Gastrocnemius medialis (tissue), 4 donors: ENCODE measurements around the gene PCDH9. TPM values are rescaled to one million over a fixed set of nuclear protein-coding genes. Genes with fewer than 3 reads are reported as not detected.

Source experiments
- ATAC-seq, 2 donors: fragments of 150-250 bp; one replicate each; pipeline ENCODE4 v1.9.1; 2016
- DNase-seq, 2 donors: peaks; one replicate each; pipeline ENCODE4 v3.0.0-alpha.2; 2019
- H3K27ac ChIP-seq, 4 donors: fragments of 200-600 bp; sonication (generic); 1 replicate in 1 of 4; 2 replicates in 3 of 4; pipeline ENCODE4 v1.5.1; 2016 to 2018; ENCODE audit warnings: mild to moderate bottlenecking in 2 of 4, moderate library complexity in 1 of 4
- H3K27me3 ChIP-seq, 3 donors: fragments of 200-600 bp; sonication (generic) in 2 of 3; 1 replicate in 1 of 3; 2 replicates in 2 of 3; pipeline versions ENCODE4 v1.5.1 to v1.6.0; 2016 to 2019; ENCODE audit warnings: mild to moderate bottlenecking in 1 of 3, moderate library complexity in 1 of 3
- H3K36me3 ChIP-seq, 2 donors: fragments of 200-600 bp; sonication (generic) in 1 of 2; one replicate each; pipeline ENCODE4 v1.5.1; 2017 to 2018
- H3K4me1 ChIP-seq, 2 donors: fragments of 200-600 bp; sonication (generic) in 1 of 2; one replicate each; pipeline ENCODE4 v1.5.1; 2016 to 2017; ENCODE audit warnings: mild to moderate bottlenecking in 2 of 2
- H3K4me3 ChIP-seq, 4 donors: fragments of 200-600 bp; sonication (generic) in 3 of 4; 1 replicate in 1 of 4; 2 replicates in 3 of 4; pipeline ENCODE4 v1.5.1; 2016 to 2019; ENCODE audit warnings: mild to moderate bottlenecking in 2 of 4
- H3K9me3 ChIP-seq, 3 donors: fragments of 200-600 bp; sonication (generic) in 2 of 3; 1 replicate in 1 of 3; 2 replicates in 2 of 3; pipeline ENCODE4 v1.5.1; 2016 to 2019
- POLR2A ChIP-seq, 2 donors: fragments of 450-650 bp; IDR thresholded peaks; one replicate each; pipeline ENCODE4 v1.6.1; 2017; ENCODE audit warnings: antibody characterized with exemption in 2 of 2, mild to moderate bottlenecking in 2 of 2, moderate library complexity in 2 of 2
- in situ Hi-C, 4 donors: fragments of 200-750 bp; cut with MboI; loops; one replicate each; pipeline versions ENCODE4 v1.15.0 to v1.8.0; 2017; ENCODE audit warnings: low sequenced_read_pairs in 4 of 4
- intact Hi-C: fragments of 100-400 bp; cut with DNase I; formaldehyde crosslinking; loops from one replicate; pipeline ENCODE4 v1.15.1; 2023; ENCODE audit warnings: low total_unique reads
- total RNA-seq, 4 donors: library from RNA; depleted of rRNA; stranded (reverse); fragments of >200 nt; gene quantifications; one replicate each; pipeline versions ENCODE4 v1.1.0 to v1.2.3, GENCODE V29; 2016
- TF ChIP-seq, protein P1 (sequence below), 5 experiments: fragments of 450-650 bp in 3 of 5; fragments of 200-600 bp in 2 of 5; sonication (generic) in 2 of 5; IDR thresholded peaks in 4 of 5; conservative IDR thresholded peaks in 1 of 5; 1 replicate in 4 of 5; 2 replicates in 1 of 5; pipeline ENCODE4 v1.5.1; 2016 to 2019; ENCODE audit warnings: antibody characterized with exemption in 5 of 5, mild to moderate bottlenecking in 3 of 5, moderate library complexity in 3 of 5

The PCDH9 gene
- total RNA-seq, 4 donors from 2014 or later = 1.4 to 2.1 (median 1.9) TPM

DNA sequence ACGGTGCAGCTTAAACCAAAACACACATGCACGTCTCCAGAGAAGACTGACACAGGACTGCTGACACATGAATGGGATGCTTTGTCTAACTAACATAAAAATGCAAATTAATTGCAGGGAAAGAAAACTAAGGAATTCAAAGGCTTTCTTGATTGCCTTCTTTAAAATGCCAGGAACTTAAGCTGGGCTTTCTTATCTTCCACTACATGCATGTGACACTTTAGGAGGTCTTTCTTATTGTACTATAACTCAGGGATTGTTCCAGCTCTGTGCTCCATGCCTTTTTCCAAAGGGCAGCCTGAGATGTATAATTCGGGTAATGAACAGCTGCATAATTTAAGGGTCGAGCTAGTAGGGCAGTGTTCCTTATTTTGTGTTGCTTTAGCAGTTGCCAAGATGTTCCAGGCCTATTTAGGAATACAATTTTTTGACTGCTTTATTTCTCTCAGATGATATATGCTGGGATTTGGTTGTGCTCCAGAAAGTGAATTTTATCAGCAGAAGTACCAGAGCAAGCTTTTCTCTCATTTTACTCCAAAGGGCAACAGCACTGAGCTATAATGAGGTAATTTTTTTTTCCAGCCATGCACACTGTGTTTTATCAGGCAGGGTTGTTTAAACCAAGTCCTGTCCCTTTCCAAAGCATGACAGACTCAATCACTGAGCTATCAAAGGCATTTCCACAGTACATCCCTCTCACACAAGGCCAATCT, 885.2 kb downstream of the PCDH9 start:
- intact Hi-C loops (no loop called here), in situ Hi-C loops (no loop called here)
- TF ChIP-seq POLR2A (IDR thresholded peaks at IDR 0.05) = no peak
- TF ChIP-seq, protein P1, sequence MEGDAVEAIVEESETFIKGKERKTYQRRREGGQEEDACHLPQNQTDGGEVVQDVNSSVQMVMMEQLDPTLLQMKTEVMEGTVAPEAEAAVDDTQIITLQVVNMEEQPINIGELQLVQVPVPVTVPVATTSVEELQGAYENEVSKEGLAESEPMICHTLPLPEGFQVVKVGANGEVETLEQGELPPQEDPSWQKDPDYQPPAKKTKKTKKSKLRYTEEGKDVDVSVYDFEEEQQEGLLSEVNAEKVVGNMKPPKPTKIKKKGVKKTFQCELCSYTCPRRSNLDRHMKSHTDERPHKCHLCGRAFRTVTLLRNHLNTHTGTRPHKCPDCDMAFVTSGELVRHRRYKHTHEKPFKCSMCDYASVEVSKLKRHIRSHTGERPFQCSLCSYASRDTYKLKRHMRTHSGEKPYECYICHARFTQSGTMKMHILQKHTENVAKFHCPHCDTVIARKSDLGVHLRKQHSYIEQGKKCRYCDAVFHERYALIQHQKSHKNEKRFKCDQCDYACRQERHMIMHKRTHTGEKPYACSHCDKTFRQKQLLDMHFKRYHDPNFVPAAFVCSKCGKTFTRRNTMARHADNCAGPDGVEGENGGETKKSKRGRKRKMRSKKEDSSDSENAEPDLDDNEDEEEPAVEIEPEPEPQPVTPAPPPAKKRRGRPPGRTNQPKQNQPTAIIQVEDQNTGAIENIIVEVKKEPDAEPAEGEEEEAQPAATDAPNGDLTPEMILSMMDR (IDR thresholded peaks at IDR 0.05 in 4 of 5, conservative IDR thresholded peaks at IDR 0.05 in 1 of 5) = no peak
- Histone ChIP-seq H3K4me3 (no peak overlapping the region), H3K27ac (no peak overlapping the region), H3K4me1 (no peaks in the 10 kb centered on the region), H3K36me3 (no peaks in the 10 kb centered on the region), H3K27me3 (no peaks in the 10 kb centered on the region), H3K9me3 (no peaks in the 10 kb centered on the region)
- DNase-seq (no peak), ATAC-seq (no peak)

DNA sequence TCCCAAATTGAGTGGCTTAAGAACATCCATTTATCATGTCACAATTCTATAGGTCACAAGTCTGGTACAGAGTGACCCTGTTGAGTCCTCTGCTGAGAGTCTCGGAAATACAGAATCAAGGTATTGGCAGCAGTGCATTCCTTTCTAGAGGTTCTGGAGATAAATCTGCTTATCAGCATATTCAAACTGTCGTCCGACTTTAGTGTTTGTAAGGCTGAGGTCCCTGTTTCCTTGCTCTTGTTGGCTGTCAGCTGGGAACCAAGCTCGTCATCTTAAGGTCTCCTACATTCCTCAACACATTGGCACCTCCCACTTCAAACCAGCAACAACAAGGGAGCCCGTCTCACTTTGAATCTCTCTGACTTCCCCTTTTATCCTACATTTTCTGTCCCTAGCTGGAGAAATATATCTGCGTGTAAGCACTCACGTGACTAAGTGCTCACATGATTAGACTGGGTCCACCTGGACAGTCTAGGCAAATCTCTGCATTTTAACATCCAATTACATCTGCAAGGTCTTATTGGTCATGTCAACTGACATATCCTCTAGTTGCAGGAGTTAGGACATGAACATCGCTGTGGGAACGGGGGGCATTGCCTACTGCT, 886.8 kb downstream of the PCDH9 start:
- H3K4me1 ChIP-seq = no peaks in the 10 kb centered on the region
- H3K9me3 ChIP-seq = no peaks in the 10 kb centered on the region
- H3K27ac ChIP-seq = no peak overlapping the region
- H3K27me3 ChIP-seq = no peaks in the 10 kb centered on the region
- intact Hi-C loops (no loop called here), in situ Hi-C loops (no loop called here)
- TF ChIP-seq POLR2A (IDR thresholded peaks at IDR 0.05) = no peak
- TF ChIP-seq, protein P1 (IDR thresholded peaks at IDR 0.05 in 4 of 5, conservative IDR thresholded peaks at IDR 0.05 in 1 of 5) = no peak
- DNase-seq (no peak), ATAC-seq (no peak)
- H3K4me3 ChIP-seq = no peak overlapping the region
- no peaks in the 10 kb centered on the region for H3K36me3 ChIP-seq

DNA sequence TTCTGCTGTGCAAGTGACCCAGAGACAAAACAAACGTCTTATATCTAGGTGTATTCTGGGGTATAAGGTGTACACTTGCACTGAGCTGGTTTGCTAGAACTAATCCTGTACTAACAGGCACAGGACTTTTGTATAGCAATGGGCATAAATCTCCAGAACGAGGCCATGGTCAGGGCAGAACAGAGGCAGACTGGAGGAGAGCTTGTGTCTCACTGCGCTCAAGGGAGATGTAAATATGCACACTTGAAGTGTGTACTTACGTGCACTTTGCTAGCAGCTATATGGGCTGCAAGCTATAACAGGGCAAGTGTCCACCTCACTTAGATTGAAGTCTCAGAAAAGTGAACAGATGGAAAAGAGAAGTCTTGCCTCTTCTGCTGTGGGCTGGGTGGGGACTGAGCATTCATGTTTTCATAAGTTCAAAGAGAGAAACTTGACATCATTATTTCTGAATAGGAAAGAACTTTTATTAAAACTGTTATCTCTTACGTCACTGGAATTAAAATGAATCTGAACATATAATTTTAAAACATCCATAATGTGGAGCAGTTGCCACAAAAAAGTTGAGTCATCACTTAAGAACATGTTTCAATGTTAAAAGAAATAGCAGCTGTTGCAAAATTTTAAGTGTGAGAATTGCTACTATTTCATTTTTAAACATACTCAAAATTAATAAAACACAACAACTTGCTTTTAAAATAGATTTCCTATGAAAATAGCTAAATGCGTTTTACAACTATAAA, 888.3 kb downstream of the PCDH9 start:
- in situ Hi-C loops = no loop called here
- no peak for ATAC-seq
- intact Hi-C loops = no loop called here

DNA sequence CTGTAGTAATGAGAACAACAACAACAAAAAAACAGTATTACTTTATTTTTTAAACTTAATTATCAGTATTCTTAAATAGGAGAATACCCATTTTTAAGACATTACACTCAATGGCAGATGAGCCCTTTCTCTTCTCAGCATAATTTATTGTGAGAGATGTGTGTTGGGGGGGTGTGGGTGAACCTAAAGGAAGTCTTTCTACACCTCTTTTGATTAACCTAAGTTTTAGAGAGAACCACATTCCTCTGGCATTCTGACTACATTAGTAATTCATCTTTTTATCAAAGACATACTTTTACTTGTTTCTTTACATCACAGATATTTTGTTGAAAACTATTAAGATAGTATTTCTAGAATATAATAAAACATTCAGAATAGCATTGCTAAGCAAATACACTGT, 890.9 kb downstream of the PCDH9 start:
- Histone ChIP-seq H3K4me3 (no peak overlapping the region), H3K4me1 (no peaks in the 10 kb centered on the region), H3K36me3 (no peaks in the 10 kb centered on the region), H3K9me3 (no peaks in the 10 kb centered on the region), H3K27me3 (no peaks in the 10 kb centered on the region), H3K27ac (no peak overlapping the region)
- in situ Hi-C loops = no loop called here
- intact Hi-C loops = no loop called here
- DNase-seq (no peak), ATAC-seq (no peak)
- no peak for TF ChIP-seq POLR2A (IDR thresholded peaks at IDR 0.05)
- TF ChIP-seq, protein P1 (IDR thresholded peaks at IDR 0.05 in 4 of 5, conservative IDR thresholded peaks at IDR 0.05 in 1 of 5) = no peak

More for the DNA sequence above, 888.3 kb downstream of the PCDH9 start:
- no peaks in the 10 kb centered on the region for H3K9me3 ChIP-seq
- no peak for TF ChIP-seq POLR2A (IDR thresholded peaks at IDR 0.05)
- H3K27ac ChIP-seq = no peak overlapping the region
- no peak overlapping the region for H3K4me3 ChIP-seq
- no peaks in the 10 kb centered on the region for H3K27me3 ChIP-seq
- H3K36me3 ChIP-seq = no peaks in the 10 kb centered on the region
- no peaks in the 10 kb centered on the region for H3K4me1 ChIP-seq
- DNase-seq = no peak

DNA sequence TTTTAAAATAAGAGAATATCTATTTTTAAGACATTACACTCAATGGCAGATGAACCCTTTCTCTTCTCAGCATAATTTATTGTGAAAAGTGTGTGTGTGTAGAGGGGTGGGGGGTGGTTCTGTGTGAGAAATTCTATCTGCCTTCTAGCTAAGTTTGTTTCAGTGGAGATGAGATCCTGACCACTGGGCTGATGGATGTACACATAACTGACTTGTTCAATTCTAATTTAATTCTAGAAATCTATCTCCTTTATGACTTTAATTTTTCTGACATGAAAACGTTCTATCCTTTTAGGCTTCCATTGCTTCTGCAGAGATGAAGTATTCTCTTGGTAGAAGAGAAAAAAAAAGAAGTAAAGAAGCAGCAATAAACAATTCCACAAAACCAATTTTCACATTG, 891.6 kb downstream of the PCDH9 start:
- DNase-seq = no peak
- no peaks in the 10 kb centered on the region for H3K36me3 ChIP-seq
- in situ Hi-C loops = no loop called here
- H3K9me3 ChIP-seq = no peaks in the 10 kb centered on the region
- ATAC-seq = no peak
- no peak overlapping the region for H3K4me3 ChIP-seq
- intact Hi-C loops = no loop called here
- H3K4me1 ChIP-seq = no peaks in the 10 kb centered on the region
- no peaks in the 10 kb centered on the region for H3K27me3 ChIP-seq
- TF ChIP-seq, protein P1 (IDR thresholded peaks at IDR 0.05 in 4 of 5, conservative IDR thresholded peaks at IDR 0.05 in 1 of 5) = no peak
- TF ChIP-seq POLR2A (IDR thresholded peaks at IDR 0.05) = no peak
- H3K27ac ChIP-seq = no peak overlapping the region
